ENCODE data around the gene NCKAP5.

The NCKAP5 gene

GRCh38 chr2:132998221-132998620 lies 570.0 kb downstream of the NCKAP5 start:
- H3K4me3 ChIP-seq (ENCODE audit: control insufficient read depth, low read depth, low read length), result no peak overlapping the region
- DNase-seq (ENCODE audit: low read depth), result no peak
- no peak for TF ChIP-seq CTCF (IDR thresholded peaks at IDR 0.05; ENCODE audit: control insufficient read depth, insufficient read depth, low read depth, low read length, missing control alignments)

- no peak for TF ChIP-seq CTCF (IDR thresholded peaks at IDR 0.05; ENCODE audit: control insufficient read depth, insufficient read depth, low read depth, low read length, missing control alignments)
- H3K4me3 ChIP-seq (ENCODE audit: control insufficient read depth, low read depth, low read length), result no peak overlapping the region
- no peak for DNase-seq (ENCODE audit: low read depth)
Observed at GRCh38 chr2:132991471-132992045, 576.7 kb downstream of the NCKAP5 start.

GRCh38 chr2:132984731-132985130 lies 583.5 kb downstream of the NCKAP5 start:
- no peak overlapping the region for H3K4me3 ChIP-seq (ENCODE audit: control insufficient read depth, low read depth, low read length)
- DNase-seq (ENCODE audit: low read depth), result no peak
- no peak for TF ChIP-seq CTCF (IDR thresholded peaks at IDR 0.05; ENCODE audit: control insufficient read depth, insufficient read depth, low read depth, low read length, missing control alignments)

- no peak overlapping the region for H3K4me3 ChIP-seq (ENCODE audit: control insufficient read depth, low read depth, low read length)
- TF ChIP-seq CTCF (IDR thresholded peaks at IDR 0.05; ENCODE audit: control insufficient read depth, insufficient read depth, low read depth, low read length, missing control alignments), result no peak
- no peak for DNase-seq (ENCODE audit: low read depth)
Observed at GRCh38 chr2:132980304-132980703, 588.0 kb downstream of the NCKAP5 start.

GRCh38 chr2:132979339-132980093 lies 588.7 kb downstream of the NCKAP5 start:
- DNase-seq (ENCODE audit: low read depth), result no peak
- no peak overlapping the region for H3K4me3 ChIP-seq (ENCODE audit: control insufficient read depth, low read depth, low read length)
- no peak for TF ChIP-seq CTCF (IDR thresholded peaks at IDR 0.05; ENCODE audit: control insufficient read depth, insufficient read depth, low read depth, low read length, missing control alignments)

- DNase-seq (ENCODE audit: low read depth), result no peak
- H3K4me3 ChIP-seq (ENCODE audit: control insufficient read depth, low read depth, low read length), result no peak overlapping the region
- no peak for TF ChIP-seq CTCF (IDR thresholded peaks at IDR 0.05; ENCODE audit: control insufficient read depth, insufficient read depth, low read depth, low read length, missing control alignments)
Observed at GRCh38 chr2:132978840-132979239, 589.4 kb downstream of the NCKAP5 start.
